Loucy (cell line): ENCODE measurements around the gene CCDC88A.

Experiments
- H2AFZ ChIP-seq: fragments of 200-600 bp; sonication (generic); 2 replicates; pipeline ENCODE4 v1.6.0; 2016; ENCODE audit warnings: antibody characterized with exemption, mild to moderate bottlenecking, low read length, moderate library complexity
- H3F3A ChIP-seq: fragments of 200-600 bp; 2 replicates; pipeline ENCODE4 v1.6.0; 2016; ENCODE audit warnings: antibody characterized with exemption, low read depth, mild to moderate bottlenecking
- H3K27me3 ChIP-seq: fragments of 200-600 bp; sonication (generic); 2 replicates; pipeline ENCODE4 v1.6.1; 2014; ENCODE audit warnings: low read length, mild to moderate bottlenecking; ENCODE audit not compliant: insufficient read depth, poor library complexity, severe bottlenecking
- H3K36me3 ChIP-seq: fragments of 200-600 bp; sonication (generic); 2 replicates; pipeline ENCODE4 v1.6.1; 2016; ENCODE audit warnings: low read length; ENCODE audit not compliant: insufficient read depth
- H3K4me1 ChIP-seq: fragments of 200-600 bp; sonication (generic); 2 replicates; pipeline ENCODE4 v1.5.1; 2014; ENCODE audit warnings: low read length, mild to moderate bottlenecking; ENCODE audit not compliant: insufficient read depth, poor library complexity, severe bottlenecking
- H3K4me2 ChIP-seq: fragments of 200-600 bp; sonication (generic); 2 replicates; pipeline ENCODE4 v1.6.0; 2014; ENCODE audit warnings: antibody characterized with exemption, low read length, low read depth, mild to moderate bottlenecking; ENCODE audit not compliant: poor library complexity, severe bottlenecking
- H3K4me3 ChIP-seq: fragments of 200-600 bp; sonication (generic); 2 replicates; pipeline ENCODE4 v1.5.1; 2014; ENCODE audit warnings: low read length, mild to moderate bottlenecking, mixed read lengths; ENCODE audit not compliant: poor library complexity, severe bottlenecking
- H3K79me2 ChIP-seq: fragments of 200-600 bp; sonication (generic); 2 replicates; pipeline ENCODE4 v1.6.1; 2014; ENCODE audit warnings: low read length; ENCODE audit not compliant: insufficient read depth
- H3K9ac ChIP-seq: fragments of 200-600 bp; sonication (generic); 2 replicates; pipeline ENCODE4 v1.6.0; 2014; ENCODE audit warnings: mild to moderate bottlenecking, low read depth, low read length, moderate library complexity; ENCODE audit not compliant: poor library complexity, severe bottlenecking
- H3K9me2 ChIP-seq: fragments of 200-600 bp; sonication (generic); replicated peaks from 2 replicates; pipeline ENCODE4 v1.6.1; 2016; ENCODE audit warnings: low read depth, low read length, mixed read lengths
- H3K9me3 ChIP-seq: fragments of 200-600 bp; sonication (generic); 2 replicates; pipeline ENCODE4 v1.6.1; 2014; ENCODE audit warnings: mild to moderate bottlenecking, antibody characterized with exemption, low read length, low read depth; ENCODE audit not compliant: insufficient read depth
- H4K20me1 ChIP-seq: fragments of 200-600 bp; sonication (generic); 2 replicates; pipeline ENCODE4 v1.6.0; 2014; ENCODE audit warnings: antibody characterized with exemption, low read length, mild to moderate bottlenecking; ENCODE audit not compliant: insufficient read depth, poor library complexity, severe bottlenecking
- CTCF ChIP-seq: fragments of 200-600 bp; sonication (generic); conservative IDR thresholded peaks from 2 replicates; pipeline ENCODE4 v1.5.1; 2014; ENCODE audit warnings: mild to moderate bottlenecking, antibody characterized with exemption, low read length
- EZH2phosphoT487 ChIP-seq: fragments of 200-600 bp; IDR thresholded peaks from 2 replicates; pipeline ENCODE4 v1.6.1; 2018; ENCODE audit warnings: antibody characterized with exemption, mild to moderate bottlenecking, moderate library complexity, borderline replicate concordance

The CCDC88A gene

GRCh38 chr2:55428258-55428657 is 8.6 kb upstream of the CCDC88A start:
- Histone ChIP-seq H2AFZ (peak overlapping the region; percentile 59), H3K36me3 (no peaks in the 10 kb centered on the region), H3K27me3 (no peaks in the 10 kb centered on the region), H3K4me3 (no peak overlapping the region), H3K4me1 (peaks cover 11% of the 10 kb centered on the region), H3F3A (no peaks in the 10 kb centered on the region), H3K9ac (no peak overlapping the region), H4K20me1 (no peaks in the 10 kb centered on the region), H3K4me2 (no peak overlapping the region), H3K9me2 (no peaks in the 10 kb centered on the region), H3K9me3 (no peaks in the 10 kb centered on the region), H3K79me2 (no peaks in the 10 kb centered on the region)
- TF ChIP-seq EZH2phosphoT487 (no peak), CTCF (no peak)

- TF ChIP-seq EZH2phosphoT487 (no peak), CTCF (no peak)
- Histone ChIP-seq H3F3A (no peaks in the 10 kb centered on the region), H3K9me2 (no peaks in the 10 kb centered on the region), H3K36me3 (no peaks in the 10 kb centered on the region), H3K4me1 (peaks cover 21% of the 10 kb centered on the region), H2AFZ (peak overlapping the region; percentile 58; the same call in 1 of the 2 replicates), H3K4me2 (peak overlapping the region; percentile 15), H3K27me3 (no peaks in the 10 kb centered on the region), H3K9me3 (no peaks in the 10 kb centered on the region), H3K9ac (no peak overlapping the region), H4K20me1 (no peaks in the 10 kb centered on the region), H3K4me3 (no peak overlapping the region), H3K79me2 (peaks cover 6% of the 10 kb centered on the region)
These were observed 5.8 kb upstream of the CCDC88A start for GRCh38 chr2:55425431-55425831.

- H3K4me2 ChIP-seq: no peak overlapping the region
- H3K79me2 ChIP-seq: peaks cover 26% of the 10 kb centered on the region
- no peaks in the 10 kb centered on the region for H3K9me3 ChIP-seq
- no peaks in the 10 kb centered on the region for H3K9me2 ChIP-seq
- H3K9ac ChIP-seq: no peak overlapping the region
- no peaks in the 10 kb centered on the region for H3K36me3 ChIP-seq
- peak overlapping the region; percentile 72 for H2AFZ ChIP-seq
- peaks cover 6% of the 10 kb centered on the region for H4K20me1 ChIP-seq
- H3K27me3 ChIP-seq: no peaks in the 10 kb centered on the region
- no peak for TF ChIP-seq EZH2phosphoT487
- TF ChIP-seq CTCF: no peak
- peaks cover 26% of the 10 kb centered on the region for H3K4me1 ChIP-seq
- no peaks in the 10 kb centered on the region for H3F3A ChIP-seq
- no peak overlapping the region for H3K4me3 ChIP-seq
These were observed 3.4 kb upstream of the CCDC88A start for GRCh38 chr2:55422876-55423665.
